ENCODE data around the gene SHROOM3.

- TF ChIP-seq POLR2A (IDR thresholded peaks at IDR 0.05; ENCODE audit: extremely low read depth, insufficient read length) (no peak), CTCF (IDR thresholded peaks at IDR 0.05; ENCODE audit: low read depth, low read length) (no peak), MYC (IDR thresholded peaks at IDR 0.05; ENCODE audit: low read depth, low read length) (no peak)
Measured at GRCh38 chr4:76720121-76720520, 285.1 kb downstream of the SHROOM3 start.

All from NB4 (cell line).